MM.1S (cell line): ENCODE data around the gene CACNA2D1.

Experiments
- DNase-seq: peaks from one replicate; pipeline ENCODE4 v3.0.0-alpha.2; 2015
- H2AFZ ChIP-seq: fragments of 300-600 bp; sonication (generic); 2 replicates; pipeline ENCODE4 v1.6.0; 2016; ENCODE audit warnings: antibody characterized with exemption, low read length
- H3F3A ChIP-seq: fragments of 300-600 bp; sonication (generic); 2 replicates; pipeline ENCODE4 v1.6.1; 2016; ENCODE audit warnings: mild to moderate bottlenecking, antibody characterized with exemption, low read length, moderate library complexity, mixed read lengths; ENCODE audit not compliant: insufficient read depth
- H3K27ac ChIP-seq: fragments of 300-600 bp; sonication (generic); 2 replicates; pipeline ENCODE4 v1.5.1; 2016; ENCODE audit warnings: mild to moderate bottlenecking, low read length
- H3K27me3 ChIP-seq: fragments of 300-600 bp; sonication (generic); replicated peaks from 2 replicates; pipeline ENCODE4 v1.6.0; 2016; ENCODE audit warnings: low read length; ENCODE audit not compliant: insufficient read depth
- H3K36me3 ChIP-seq: fragments of 300-600 bp; sonication (generic); replicated peaks from 2 replicates; pipeline ENCODE4 v1.6.1; 2016; ENCODE audit warnings: mild to moderate bottlenecking, low read length, mixed read lengths; ENCODE audit not compliant: insufficient read depth
- H3K4me1 ChIP-seq: fragments of 300-600 bp; sonication (generic); 2 replicates; pipeline ENCODE4 v1.6.1; 2016; ENCODE audit warnings: low read length, mixed read lengths
- H3K4me2 ChIP-seq: fragments of 300-600 bp; sonication (generic); 2 replicates; pipeline ENCODE4 v1.6.0; 2016; ENCODE audit warnings: low read depth, low read length
- H3K4me3 ChIP-seq: fragments of 300-600 bp; sonication (generic); 2 replicates; pipeline ENCODE4 v1.5.1; 2016; ENCODE audit warnings: low read length, mixed read lengths
- H3K79me2 ChIP-seq: fragments of 300-600 bp; sonication (generic); 2 replicates; pipeline ENCODE4 v1.6.1; 2016; ENCODE audit warnings: mixed run types, low read length, mixed read lengths
- H3K9ac ChIP-seq: fragments of 300-600 bp; sonication (generic); 2 replicates; pipeline ENCODE4 v1.6.1; 2016; ENCODE audit warnings: low read length, mixed read lengths
- H3K9me2 ChIP-seq: fragments of 300-600 bp; sonication (generic); replicated peaks from 2 replicates; pipeline ENCODE4 v1.6.1; 2016; ENCODE audit warnings: mild to moderate bottlenecking, low read length, mixed read lengths; ENCODE audit not compliant: insufficient read depth
- H3K9me3 ChIP-seq: fragments of 300-600 bp; sonication (generic); replicated peaks from 2 replicates; pipeline ENCODE4 v1.6.1; 2016; ENCODE audit warnings: mild to moderate bottlenecking, low read length, mixed read lengths; ENCODE audit not compliant: insufficient read depth
- H4K20me1 ChIP-seq: fragments of 300-600 bp; sonication (generic); 2 replicates; pipeline ENCODE4 v1.6.1; 2016; ENCODE audit warnings: mild to moderate bottlenecking, low read length, moderate library complexity, mixed read lengths; ENCODE audit not compliant: insufficient read depth
- CTCF ChIP-seq: fragments of 300-600 bp; sonication (generic); IDR thresholded peaks from 2 replicates; pipeline ENCODE4 v1.5.1; 2016; ENCODE audit warnings: antibody characterized with exemption, low read length, mixed read lengths
- EZH2 ChIP-seq: fragments of 300-600 bp; sonication (generic); optimal IDR thresholded peaks from 2 replicates; pipeline ENCODE3; 2017; ENCODE audit warnings: low read depth, mild to moderate bottlenecking, antibody characterized with exemption, low read length, mixed read lengths
- EZH2phosphoT487 ChIP-seq: fragments of 300-600 bp; sonication (generic); IDR thresholded peaks from 2 replicates; pipeline ENCODE4 v1.6.1; 2018; ENCODE audit warnings: antibody characterized with exemption, low read length

CACNA2D1 gene

DNA sequence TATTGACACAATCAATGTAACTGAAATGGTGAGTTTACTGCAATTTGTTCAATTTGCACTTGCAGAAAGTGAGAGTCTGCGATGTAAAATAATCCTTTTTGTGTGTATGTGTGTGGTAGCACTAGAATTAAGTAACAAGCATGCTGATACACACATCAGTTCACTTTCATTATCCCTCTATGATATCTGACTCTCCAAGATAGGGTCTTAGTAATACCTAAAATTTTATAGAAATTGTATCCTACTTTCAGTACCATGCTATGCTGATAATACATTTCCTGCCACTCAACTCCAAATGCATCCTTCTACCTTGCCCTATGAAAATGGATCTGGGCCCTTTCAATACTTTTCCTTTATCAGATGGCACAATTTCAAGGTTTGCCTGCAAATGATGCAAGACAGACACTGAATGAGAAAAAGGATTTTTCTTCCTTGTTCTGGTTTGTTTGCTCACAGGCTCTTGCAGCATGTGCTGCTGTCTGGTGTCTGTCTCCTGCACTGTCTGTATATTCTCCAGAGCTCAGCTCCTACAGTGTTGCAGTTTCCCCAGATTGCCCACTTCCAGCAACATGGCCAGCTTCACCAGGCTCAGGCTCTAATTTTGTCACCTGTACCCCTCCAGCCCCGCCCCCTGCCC lies 375.8 kb downstream of the CACNA2D1 start:
- no peak overlapping the region for H2AFZ ChIP-seq

DNA sequence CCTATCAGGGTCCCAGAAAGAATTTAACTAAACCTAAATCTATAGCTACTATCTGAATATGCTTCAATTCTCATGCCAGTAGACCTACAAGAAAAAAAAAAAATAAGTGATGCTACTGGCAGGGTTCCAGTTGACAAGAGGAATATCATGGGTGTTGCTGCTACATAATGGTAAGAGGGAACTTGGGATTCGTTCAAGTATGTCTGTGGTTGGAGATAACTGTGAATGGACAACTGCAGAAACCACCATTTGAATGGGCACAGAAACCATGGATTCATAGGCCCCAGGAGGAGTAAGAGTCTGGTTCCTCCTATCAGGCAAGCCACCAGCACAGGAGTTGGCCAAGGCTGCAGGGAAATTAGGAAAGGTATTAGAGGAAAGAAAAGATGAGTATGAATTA lies 386.1 kb downstream of the CACNA2D1 start:
- Histone ChIP-seq H3K27ac (no peak overlapping the region), H3K36me3 (no peaks in the 10 kb centered on the region), H3K4me2 (no peak overlapping the region), H4K20me1 (no peaks in the 10 kb centered on the region), H3K79me2 (no peaks in the 10 kb centered on the region), H2AFZ (no peak overlapping the region), H3F3A (no peaks in the 10 kb centered on the region), H3K9me2 (no peaks in the 10 kb centered on the region), H3K4me1 (no peaks in the 10 kb centered on the region), H3K4me3 (no peak overlapping the region), H3K9me3 (no peaks in the 10 kb centered on the region), H3K9ac (no peak overlapping the region), H3K27me3 (no peaks in the 10 kb centered on the region)
- TF ChIP-seq EZH2phosphoT487 (no peak), CTCF (no peak), EZH2 (no peak)
- no peak for DNase-seq

More for the DNA sequence above, 375.8 kb downstream of the CACNA2D1 start:
- Histone ChIP-seq H4K20me1 (no peaks in the 10 kb centered on the region), H3K4me1 (no peaks in the 10 kb centered on the region), H3K79me2 (no peaks in the 10 kb centered on the region), H3K9me2 (no peaks in the 10 kb centered on the region), H3K27ac (no peak overlapping the region), H3K9me3 (no peaks in the 10 kb centered on the region), H3K36me3 (no peaks in the 10 kb centered on the region), H3F3A (no peaks in the 10 kb centered on the region), H3K9ac (no peak overlapping the region), H3K27me3 (no peaks in the 10 kb centered on the region), H3K4me2 (no peak overlapping the region), H3K4me3 (no peak overlapping the region)
- DNase-seq: no peak
- TF ChIP-seq EZH2phosphoT487 (no peak), EZH2 (no peak), CTCF (no peak)

DNA sequence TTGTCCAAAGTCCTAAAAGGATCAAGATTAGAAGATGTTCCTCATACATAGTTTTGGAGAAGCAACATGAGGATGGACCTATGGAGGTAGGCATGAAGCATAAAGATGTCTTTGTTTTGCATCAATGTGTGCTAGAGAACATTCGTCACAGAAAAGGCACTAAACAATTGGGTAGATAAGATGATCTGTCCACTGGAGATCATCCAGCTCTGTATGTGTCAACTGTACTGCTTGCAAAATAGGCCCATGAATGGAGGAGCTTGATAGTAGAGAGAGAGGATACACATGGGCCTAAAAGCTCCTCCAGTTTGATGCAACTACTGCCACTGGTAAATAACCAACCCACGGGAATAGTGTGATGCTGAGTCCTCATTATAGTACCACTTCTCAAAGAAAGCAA lies 387.3 kb downstream of the CACNA2D1 start:
- Histone ChIP-seq H2AFZ (no peak overlapping the region), H3K4me2 (no peak overlapping the region), H3K79me2 (no peaks in the 10 kb centered on the region), H3K4me1 (no peaks in the 10 kb centered on the region), H3K27ac (no peak overlapping the region), H3K4me3 (no peak overlapping the region), H3K36me3 (no peaks in the 10 kb centered on the region), H3K9ac (no peak overlapping the region), H3K9me2 (no peaks in the 10 kb centered on the region), H3F3A (no peaks in the 10 kb centered on the region), H3K9me3 (no peaks in the 10 kb centered on the region), H4K20me1 (no peaks in the 10 kb centered on the region), H3K27me3 (no peaks in the 10 kb centered on the region)
- TF ChIP-seq EZH2phosphoT487 (no peak), CTCF (no peak), EZH2 (no peak)
- DNase-seq: no peak
